Measurements from ENCODE around the gene PKP2. TPM values are rescaled to one million over a fixed set of nuclear protein-coding genes. Genes with fewer than 3 reads are reported as not detected.
A peak's percentile ranks its signal among the peaks of the same experiment; 100 is the strongest.

The PKP2 gene
- total and polyA plus RNA-seq, 2 of the 13 experiments (the other 11 are each of a cell fraction or from before 2014, with no cell fraction given): 15.1 to 25.3 TPM

DNA sequence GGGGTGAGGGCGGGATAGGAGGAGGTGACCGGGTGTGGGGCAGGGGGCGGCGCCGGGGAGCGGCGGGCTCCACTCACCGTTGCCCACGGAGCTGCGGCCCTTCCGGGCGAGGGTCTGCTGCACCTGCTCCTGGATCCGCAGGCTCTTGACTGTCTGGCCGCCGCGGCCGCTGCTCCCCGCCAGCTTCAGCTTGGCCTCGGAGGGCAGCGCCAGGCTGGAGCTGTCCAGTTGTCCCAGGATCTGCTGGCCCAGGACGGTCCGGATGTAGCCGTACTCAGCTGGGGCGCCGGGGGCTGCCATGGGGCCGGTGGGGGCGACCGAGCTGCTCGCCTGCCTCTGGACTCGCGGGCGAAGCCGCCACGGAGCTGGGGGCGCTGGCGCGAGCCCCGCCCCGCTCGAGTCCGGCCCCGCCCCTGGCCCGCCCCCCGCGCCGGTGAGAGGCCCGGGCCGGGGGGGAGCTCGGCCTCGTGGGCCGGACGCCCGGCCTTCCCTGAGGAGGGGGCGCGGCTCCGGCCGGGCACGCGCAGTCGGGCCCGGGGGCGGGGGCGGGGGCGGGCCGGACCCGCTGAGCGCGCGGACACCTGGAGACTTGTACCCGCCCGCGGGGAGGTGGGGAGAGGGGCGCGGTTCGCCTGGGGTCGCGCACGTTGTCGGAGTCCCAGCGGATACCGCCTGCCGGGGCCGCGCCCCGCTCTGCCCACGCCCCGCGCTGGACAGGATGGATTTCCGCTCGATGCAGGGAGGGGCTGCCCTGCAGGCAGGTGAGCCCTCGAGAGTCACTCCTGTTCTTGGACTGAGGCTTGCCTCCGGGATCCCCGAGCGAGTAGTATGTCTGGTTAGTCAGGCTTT is at the start of gene PKP2 (continued):
- TF ChIP-seq, protein P1, sequence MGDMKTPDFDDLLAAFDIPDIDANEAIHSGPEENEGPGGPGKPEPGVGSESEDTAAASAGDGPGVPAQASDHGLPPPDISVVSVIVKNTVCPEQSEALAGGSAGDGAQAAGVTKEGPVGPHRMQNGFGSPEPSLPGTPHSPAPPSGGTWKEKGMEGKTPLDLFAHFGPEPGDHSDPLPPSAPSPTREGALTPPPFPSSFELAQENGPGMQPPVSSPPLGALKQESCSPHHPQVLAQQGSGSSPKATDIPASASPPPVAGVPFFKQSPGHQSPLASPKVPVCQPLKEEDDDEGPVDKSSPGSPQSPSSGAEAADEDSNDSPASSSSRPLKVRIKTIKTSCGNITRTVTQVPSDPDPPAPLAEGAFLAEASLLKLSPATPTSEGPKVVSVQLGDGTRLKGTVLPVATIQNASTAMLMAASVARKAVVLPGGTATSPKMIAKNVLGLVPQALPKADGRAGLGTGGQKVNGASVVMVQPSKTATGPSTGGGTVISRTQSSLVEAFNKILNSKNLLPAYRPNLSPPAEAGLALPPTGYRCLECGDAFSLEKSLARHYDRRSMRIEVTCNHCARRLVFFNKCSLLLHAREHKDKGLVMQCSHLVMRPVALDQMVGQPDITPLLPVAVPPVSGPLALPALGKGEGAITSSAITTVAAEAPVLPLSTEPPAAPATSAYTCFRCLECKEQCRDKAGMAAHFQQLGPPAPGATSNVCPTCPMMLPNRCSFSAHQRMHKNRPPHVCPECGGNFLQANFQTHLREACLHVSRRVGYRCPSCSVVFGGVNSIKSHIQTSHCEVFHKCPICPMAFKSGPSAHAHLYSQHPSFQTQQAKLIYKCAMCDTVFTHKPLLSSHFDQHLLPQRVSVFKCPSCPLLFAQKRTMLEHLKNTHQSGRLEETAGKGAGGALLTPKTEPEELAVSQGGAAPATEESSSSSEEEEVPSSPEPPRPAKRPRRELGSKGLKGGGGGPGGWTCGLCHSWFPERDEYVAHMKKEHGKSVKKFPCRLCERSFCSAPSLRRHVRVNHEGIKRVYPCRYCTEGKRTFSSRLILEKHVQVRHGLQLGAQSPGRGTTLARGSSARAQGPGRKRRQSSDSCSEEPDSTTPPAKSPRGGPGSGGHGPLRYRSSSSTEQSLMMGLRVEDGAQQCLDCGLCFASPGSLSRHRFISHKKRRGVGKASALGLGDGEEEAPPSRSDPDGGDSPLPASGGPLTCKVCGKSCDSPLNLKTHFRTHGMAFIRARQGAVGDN (CRISPR knock-in tag; IDR thresholded peaks at IDR 0.05): peak; percentile 89
- TF ChIP-seq SALL2 (CRISPR knock-in tag; IDR thresholded peaks at IDR 0.05) (peak; percentile 79), ZSCAN29 (CRISPR knock-in tag; conservative IDR thresholded peaks at IDR 0.05) (0 out of 2 replicates have a peak, but pooled peaks have one; percentile 49), RFXAP (CRISPR knock-in tag; IDR thresholded peaks at IDR 0.05; ENCODE audit: borderline replicate concordance) (0 out of 2 replicates have a peak, but pooled peaks have one; percentile 22), CEBPG (CRISPR knock-in tag; IDR thresholded peaks at IDR 0.05) (no peak), SNAPC2 (CRISPR knock-in tag; IDR thresholded peaks at IDR 0.05) (no peak; the same call in 1 of the 2 replicates), LCORL (IDR thresholded peaks at IDR 0.05) (no peak), LCORL (CRISPR knock-in tag; IDR thresholded peaks at IDR 0.05) (peak; percentile 50; the same call in 1 of the 2 replicates), ASH2L (IDR thresholded peaks at IDR 0.05; ENCODE audit: insufficient read length, low read depth, low read length) (no peak), HES4 (CRISPR knock-in tag; IDR thresholded peaks at IDR 0.05; ENCODE audit: borderline replicate concordance) (0 out of 2 replicates have a peak, but pooled peaks have one; percentile 52)
- TF ChIP-seq, protein P2, sequence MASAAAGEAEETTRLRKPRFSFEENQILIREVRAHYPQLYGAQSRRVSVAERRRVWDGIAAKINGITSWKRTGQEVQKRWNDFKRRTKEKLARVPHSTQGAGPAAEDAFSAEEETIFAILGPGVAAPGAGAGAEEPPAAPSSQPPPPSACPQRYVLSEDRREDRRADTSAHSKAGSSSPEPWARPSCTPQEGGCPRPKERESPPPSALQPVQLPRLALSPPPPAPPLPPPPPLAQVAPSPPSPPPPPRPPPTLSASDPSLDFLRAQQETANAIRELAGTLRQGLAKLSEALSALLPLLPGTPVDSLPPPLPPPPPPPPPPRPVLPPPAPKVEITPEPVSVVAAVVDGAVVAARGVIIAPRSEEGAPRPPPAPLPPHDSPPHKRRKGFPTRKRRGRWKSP (CRISPR knock-in tag; IDR thresholded peaks at IDR 0.05): peak; percentile 40; the same call in 1 of the 2 replicates
- TF ChIP-seq, protein P3, sequence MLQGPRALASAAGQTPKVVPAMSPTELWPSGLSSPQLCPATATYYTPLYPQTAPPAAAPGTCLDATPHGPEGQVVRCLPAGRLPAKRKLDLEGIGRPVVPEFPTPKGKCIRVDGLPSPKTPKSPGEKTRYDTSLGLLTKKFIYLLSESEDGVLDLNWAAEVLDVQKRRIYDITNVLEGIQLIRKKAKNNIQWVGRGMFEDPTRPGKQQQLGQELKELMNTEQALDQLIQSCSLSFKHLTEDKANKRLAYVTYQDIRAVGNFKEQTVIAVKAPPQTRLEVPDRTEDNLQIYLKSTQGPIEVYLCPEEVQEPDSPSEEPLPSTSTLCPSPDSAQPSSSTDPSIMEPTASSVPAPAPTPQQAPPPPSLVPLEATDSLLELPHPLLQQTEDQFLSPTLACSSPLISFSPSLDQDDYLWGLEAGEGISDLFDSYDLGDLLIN (CRISPR knock-in tag; IDR thresholded peaks at IDR 0.05; ENCODE audit: borderline replicate concordance): no peak
- TF ChIP-seq, protein P4, sequence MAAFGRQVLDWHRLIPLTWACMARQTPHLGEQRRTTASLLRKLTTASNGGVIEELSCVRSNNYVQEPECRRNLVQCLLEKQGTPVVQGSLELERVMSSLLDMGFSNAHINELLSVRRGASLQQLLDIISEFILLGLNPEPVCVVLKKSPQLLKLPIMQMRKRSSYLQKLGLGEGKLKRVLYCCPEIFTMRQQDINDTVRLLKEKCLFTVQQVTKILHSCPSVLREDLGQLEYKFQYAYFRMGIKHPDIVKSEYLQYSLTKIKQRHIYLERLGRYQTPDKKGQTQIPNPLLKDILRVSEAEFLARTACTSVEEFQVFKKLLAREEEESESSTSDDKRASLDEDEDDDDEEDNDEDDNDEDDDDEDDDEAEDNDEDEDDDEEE (CRISPR knock-in tag; IDR thresholded peaks at IDR 0.05): 0 out of 2 replicates have a peak, but pooled peaks have one; percentile 9
- TF ChIP-seq, protein P5, sequence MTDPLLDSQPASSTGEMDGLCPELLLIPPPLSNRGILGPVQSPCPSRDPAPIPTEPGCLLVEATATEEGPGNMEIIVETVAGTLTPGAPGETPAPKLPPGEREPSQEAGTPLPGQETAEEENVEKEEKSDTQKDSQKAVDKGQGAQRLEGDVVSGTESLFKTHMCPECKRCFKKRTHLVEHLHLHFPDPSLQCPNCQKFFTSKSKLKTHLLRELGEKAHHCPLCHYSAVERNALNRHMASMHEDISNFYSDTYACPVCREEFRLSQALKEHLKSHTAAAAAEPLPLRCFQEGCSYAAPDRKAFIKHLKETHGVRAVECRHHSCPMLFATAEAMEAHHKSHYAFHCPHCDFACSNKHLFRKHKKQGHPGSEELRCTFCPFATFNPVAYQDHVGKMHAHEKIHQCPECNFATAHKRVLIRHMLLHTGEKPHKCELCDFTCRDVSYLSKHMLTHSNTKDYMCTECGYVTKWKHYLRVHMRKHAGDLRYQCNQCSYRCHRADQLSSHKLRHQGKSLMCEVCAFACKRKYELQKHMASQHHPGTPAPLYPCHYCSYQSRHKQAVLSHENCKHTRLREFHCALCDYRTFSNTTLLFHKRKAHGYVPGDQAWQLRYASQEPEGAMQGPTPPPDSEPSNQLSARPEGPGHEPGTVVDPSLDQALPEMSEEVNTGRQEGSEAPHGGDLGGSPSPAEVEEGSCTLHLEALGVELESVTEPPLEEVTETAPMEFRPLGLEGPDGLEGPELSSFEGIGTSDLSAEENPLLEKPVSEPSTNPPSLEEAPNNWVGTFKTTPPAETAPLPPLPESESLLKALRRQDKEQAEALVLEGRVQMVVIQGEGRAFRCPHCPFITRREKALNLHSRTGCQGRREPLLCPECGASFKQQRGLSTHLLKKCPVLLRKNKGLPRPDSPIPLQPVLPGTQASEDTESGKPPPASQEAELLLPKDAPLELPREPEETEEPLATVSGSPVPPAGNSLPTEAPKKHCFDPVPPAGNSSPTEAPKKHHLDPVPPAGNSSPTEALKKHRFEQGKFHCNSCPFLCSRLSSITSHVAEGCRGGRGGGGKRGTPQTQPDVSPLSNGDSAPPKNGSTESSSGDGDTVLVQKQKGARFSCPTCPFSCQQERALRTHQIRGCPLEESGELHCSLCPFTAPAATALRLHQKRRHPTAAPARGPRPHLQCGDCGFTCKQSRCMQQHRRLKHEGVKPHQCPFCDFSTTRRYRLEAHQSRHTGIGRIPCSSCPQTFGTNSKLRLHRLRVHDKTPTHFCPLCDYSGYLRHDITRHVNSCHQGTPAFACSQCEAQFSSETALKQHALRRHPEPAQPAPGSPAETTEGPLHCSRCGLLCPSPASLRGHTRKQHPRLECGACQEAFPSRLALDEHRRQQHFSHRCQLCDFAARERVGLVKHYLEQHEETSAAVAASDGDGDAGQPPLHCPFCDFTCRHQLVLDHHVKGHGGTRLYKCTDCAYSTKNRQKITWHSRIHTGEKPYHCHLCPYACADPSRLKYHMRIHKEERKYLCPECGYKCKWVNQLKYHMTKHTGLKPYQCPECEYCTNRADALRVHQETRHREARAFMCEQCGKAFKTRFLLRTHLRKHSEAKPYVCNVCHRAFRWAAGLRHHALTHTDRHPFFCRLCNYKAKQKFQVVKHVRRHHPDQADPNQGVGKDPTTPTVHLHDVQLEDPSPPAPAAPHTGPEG (CRISPR knock-in tag; IDR thresholded peaks at IDR 0.05): 0 out of 2 replicates have a peak, but pooled peaks have one; percentile 28
